Activated B cell treated with CpG ODN at 0.5 μM for 24 hours (primary cell): ENCODE results near the gene IYD. TPM values are rescaled to one million over a fixed set of nuclear protein-coding genes. Genes with fewer than 3 reads are reported as not detected.

Experiments used
- ATAC-seq: fragments of 200-7000 bp; cut with Tn5 transposase; one replicate; pipeline ENCODE4 v1.10.0; 2021; ENCODE audit warnings: low read depth, mild to moderate bottlenecking, moderate library complexity
- CTCF ChIA-PET: fragments of 350-600 bp; sonication (Branson Sonifier 250); formaldehyde crosslinking; loops from one replicate; lab custom pipeline; 2021; ENCODE audit warnings: antibody characterized with exemption; lab: Charles Lee
- POLR2A ChIA-PET: fragments of 350-600 bp; sonication (Branson Sonifier 250); formaldehyde crosslinking; loops from one replicate; lab custom pipeline; 2021; ENCODE audit warnings: antibody characterized with exemption; lab: Charles Lee
- DNase-seq: peaks from one replicate; pipeline ENCODE4 v3.0.0; 2022
- H3K27ac Mint-ChIP-seq: one replicate; pipeline ENCODE4 v1.8.0; 2020; ENCODE audit warnings: mixed read lengths
- H3K27me3 Mint-ChIP-seq: one replicate; pipeline ENCODE4 v1.8.0; 2021; ENCODE audit warnings: mixed read lengths
- H3K36me3 Mint-ChIP-seq: one replicate; pipeline ENCODE4 v1.8.0; 2021; ENCODE audit warnings: low read depth, mixed read lengths
- H3K4me1 Mint-ChIP-seq: one replicate; pipeline ENCODE4 v1.8.0; 2021; ENCODE audit warnings: mixed read lengths
- H3K4me3 Mint-ChIP-seq: one replicate; pipeline ENCODE4 v1.8.0; 2020; ENCODE audit warnings: mild to moderate bottlenecking, mixed read lengths
- H3K9me3 Mint-ChIP-seq: one replicate; pipeline ENCODE4 v1.8.0; 2020; ENCODE audit warnings: mixed read lengths
- intact Hi-C: fragments of 100-400 bp; cut with micrococcal nuclease; formaldehyde crosslinking; loops from one replicate; pipeline ENCODE4 v1.15.1; 2024
- total RNA-seq: library from RNA; stranded (reverse); gene quantifications from 2 replicates; pipeline ENCODE4 v1.2.3, GENCODE V29; 2022
- TF ChIP-seq, protein P1 (sequence below): fragments of 200-600 bp; IDR thresholded peaks from one replicate; pipeline ENCODE4 v1.8.0; 2022; ENCODE audit warnings: antibody characterized with exemption, mild to moderate bottlenecking

IYD gene
- total RNA-seq, 1 donor from 2014 or later, result not detected

GRCh38 chr6:150377211-150377781 is 8.5 kb downstream of the IYD start:
- Mint-ChIP-seq H3K36me3 (no peaks in the 10 kb centered on the region), H3K27me3 (peaks cover 41% of the 10 kb centered on the region), H3K4me3 (no peak overlapping the region), H3K9me3 (no peaks in the 10 kb centered on the region), H3K27ac (no peak overlapping the region), H3K4me1 (no peaks in the 10 kb centered on the region)
- CTCF ChIA-PET, result no interaction called here
- no peak for DNase-seq
- TF ChIP-seq, protein P1, sequence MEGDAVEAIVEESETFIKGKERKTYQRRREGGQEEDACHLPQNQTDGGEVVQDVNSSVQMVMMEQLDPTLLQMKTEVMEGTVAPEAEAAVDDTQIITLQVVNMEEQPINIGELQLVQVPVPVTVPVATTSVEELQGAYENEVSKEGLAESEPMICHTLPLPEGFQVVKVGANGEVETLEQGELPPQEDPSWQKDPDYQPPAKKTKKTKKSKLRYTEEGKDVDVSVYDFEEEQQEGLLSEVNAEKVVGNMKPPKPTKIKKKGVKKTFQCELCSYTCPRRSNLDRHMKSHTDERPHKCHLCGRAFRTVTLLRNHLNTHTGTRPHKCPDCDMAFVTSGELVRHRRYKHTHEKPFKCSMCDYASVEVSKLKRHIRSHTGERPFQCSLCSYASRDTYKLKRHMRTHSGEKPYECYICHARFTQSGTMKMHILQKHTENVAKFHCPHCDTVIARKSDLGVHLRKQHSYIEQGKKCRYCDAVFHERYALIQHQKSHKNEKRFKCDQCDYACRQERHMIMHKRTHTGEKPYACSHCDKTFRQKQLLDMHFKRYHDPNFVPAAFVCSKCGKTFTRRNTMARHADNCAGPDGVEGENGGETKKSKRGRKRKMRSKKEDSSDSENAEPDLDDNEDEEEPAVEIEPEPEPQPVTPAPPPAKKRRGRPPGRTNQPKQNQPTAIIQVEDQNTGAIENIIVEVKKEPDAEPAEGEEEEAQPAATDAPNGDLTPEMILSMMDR, result no peak
- POLR2A ChIA-PET, result no interaction called here
- ATAC-seq, result no peak
- intact Hi-C loops, result no loop called here

DNA sequence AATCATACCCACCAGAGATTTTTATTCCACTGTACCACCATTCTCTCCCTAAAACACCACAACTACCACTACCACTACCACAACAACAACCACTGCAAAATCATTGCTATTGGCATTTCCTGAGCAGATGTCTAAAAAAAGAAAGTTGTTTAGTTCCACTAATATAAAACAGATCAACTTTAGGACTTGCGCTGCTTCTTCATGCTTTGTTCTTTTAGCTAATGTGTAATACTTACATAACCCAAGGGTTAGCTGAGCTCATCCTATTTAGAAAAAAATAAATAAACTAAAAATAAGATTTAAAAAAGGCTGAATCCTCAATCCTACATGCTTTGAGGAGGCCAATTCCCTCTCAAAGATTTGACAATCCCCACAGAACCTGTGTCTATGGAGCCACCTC is 11.4 kb downstream of the IYD start:
- TF ChIP-seq, protein P1, result no peak
- Mint-ChIP-seq H3K9me3 (no peaks in the 10 kb centered on the region), H3K27ac (no peak overlapping the region), H3K36me3 (no peaks in the 10 kb centered on the region), H3K27me3 (peaks cover 30% of the 10 kb centered on the region), H3K4me1 (no peaks in the 10 kb centered on the region), H3K4me3 (no peak overlapping the region)
- ATAC-seq, result no peak
- no peak for DNase-seq
- CTCF ChIA-PET, result no interaction called here
- intact Hi-C loops, result no loop called here
- POLR2A ChIA-PET, result no interaction called here

DNA sequence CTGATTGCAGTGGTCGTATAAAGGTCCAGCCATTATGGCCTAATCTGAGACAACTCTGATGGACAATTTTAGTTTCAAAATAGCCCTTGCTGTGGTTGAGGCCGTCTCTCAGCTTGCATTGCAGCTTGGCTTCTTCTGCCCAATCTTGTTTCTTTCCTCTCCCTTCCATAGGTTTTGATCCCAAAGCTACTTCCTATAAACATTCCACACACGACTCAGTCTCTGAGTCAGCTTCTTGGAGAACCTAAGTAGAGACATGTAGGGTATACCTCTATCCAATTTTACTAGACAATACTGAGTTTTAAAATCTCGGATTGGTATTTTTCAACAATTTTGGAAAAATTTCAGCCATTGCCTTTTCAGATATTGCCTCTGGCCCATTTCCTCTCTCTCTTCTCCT is 13.4 kb downstream of the IYD start:
- intact Hi-C loops, result no loop called here
- no peaks in the 10 kb centered on the region for H3K4me1 Mint-ChIP-seq
- ChIA-PET POLR2A (no interaction called here), CTCF (interaction anchor here (0.8 kb wide), 1 partner anchor 14 kb away, joined by 3 read pairs; no protein-coding TSS in a partner anchor)
- H3K27ac Mint-ChIP-seq, result no peak overlapping the region
- TF ChIP-seq, protein P1, result no peak
- DNase-seq, result no peak
- H3K4me3 Mint-ChIP-seq, result no peak overlapping the region
- no peak for ATAC-seq
- H3K9me3 Mint-ChIP-seq, result no peaks in the 10 kb centered on the region
- peaks cover 21% of the 10 kb centered on the region for H3K27me3 Mint-ChIP-seq
- no peaks in the 10 kb centered on the region for H3K36me3 Mint-ChIP-seq

DNA sequence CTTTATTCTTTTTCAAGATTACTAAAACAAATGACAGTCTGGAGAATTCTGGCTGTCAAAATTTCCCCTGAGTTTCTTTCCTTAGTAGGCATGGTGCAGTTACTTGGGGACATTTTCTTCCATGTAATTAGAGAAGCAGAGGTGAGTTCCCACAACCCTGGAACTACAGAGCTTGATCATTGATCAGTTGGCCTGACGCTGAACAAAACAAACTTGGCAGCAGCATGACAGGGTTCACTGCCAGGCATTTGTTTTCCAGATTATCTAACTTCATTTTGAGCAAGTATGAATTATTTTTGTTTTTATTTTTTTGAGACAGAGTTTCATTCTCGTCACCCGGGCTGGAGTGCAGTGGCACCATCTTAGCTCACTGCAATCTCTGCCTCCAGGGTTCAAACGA is 22.6 kb downstream of the IYD start:
- ChIA-PET POLR2A (no interaction called here), CTCF (no interaction called here)
- intact Hi-C loops, result no loop called here
- no peaks in the 10 kb centered on the region for H3K9me3 Mint-ChIP-seq
- ATAC-seq, result no peak
- TF ChIP-seq, protein P1, result no peak
- no peaks in the 10 kb centered on the region for H3K4me1 Mint-ChIP-seq
- DNase-seq, result no peak
- H3K36me3 Mint-ChIP-seq, result no peaks in the 10 kb centered on the region
- H3K27me3 Mint-ChIP-seq, result peaks cover 19% of the 10 kb centered on the region
- no peak overlapping the region for H3K27ac Mint-ChIP-seq
- no peak overlapping the region for H3K4me3 Mint-ChIP-seq

DNA sequence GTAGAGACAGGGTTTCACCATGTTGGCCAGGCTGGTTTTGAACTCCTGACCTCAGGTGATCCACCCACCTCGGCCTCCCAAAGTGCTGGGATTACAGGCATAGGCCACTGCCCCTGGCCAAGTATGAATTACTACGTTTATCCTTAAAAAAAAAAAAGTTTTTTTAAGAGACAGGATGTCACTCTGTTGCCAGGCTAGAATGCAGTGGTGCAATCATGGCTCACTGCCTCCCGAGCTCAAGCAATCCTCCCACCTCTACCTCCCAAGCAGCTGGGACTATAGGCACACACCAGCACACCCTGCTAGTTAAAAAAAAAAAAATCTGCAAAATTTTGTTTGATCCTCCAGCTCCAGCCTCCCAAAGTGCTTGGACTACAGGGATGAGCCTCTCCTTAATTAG is 23.1 kb downstream of the IYD start:
- TF ChIP-seq, protein P1, result no peak
- CTCF ChIA-PET, result interaction anchor here (0.6 kb wide), 2 partner anchors 33 to 94 kb away, joined by 3 read pairs; no protein-coding TSS in a partner anchor
- POLR2A ChIA-PET, result no interaction called here
- Mint-ChIP-seq H3K27ac (no peak overlapping the region), H3K36me3 (no peaks in the 10 kb centered on the region), H3K27me3 (peaks cover 19% of the 10 kb centered on the region), H3K9me3 (no peaks in the 10 kb centered on the region), H3K4me1 (no peaks in the 10 kb centered on the region), H3K4me3 (no peak overlapping the region)
- ATAC-seq (no peak), DNase-seq (no peak)
- intact Hi-C loops, result no loop called here
